ENCODE results near the gene LDLRAD3. TPM values are rescaled to one million over a fixed set of nuclear protein-coding genes. Genes with fewer than 3 reads are reported as not detected.

LDLRAD3 gene
- total and polyA plus RNA-seq, 4 donors = 2.2 to 14.3 (median 9.9) TPM

- WGBS, 2 donors = 59 to 76% methylated on average over 3 of the region's 3 CpGs
- no peak overlapping the region for H3K9ac ChIP-seq (ENCODE audit: insufficient read depth in 1 of 2, low read length in 2 of 2)
- DNase-seq (peak; percentile 59 to 91 (median 89)), ATAC-seq (ENCODE audit: insufficient read depth, low FRiP score) (no peak)
- H3K4me3 ChIP-seq = no peak overlapping the region
- peaks cover 0 to 27% (median 7%) of the 10 kb centered on the region in 5 donors for H3K4me1 ChIP-seq (ENCODE audit: control insufficient read depth in 5 of 5, insufficient read depth in 5 of 5, low read length in 5 of 5)
- no peaks in the 10 kb centered on the region for H3K27me3 ChIP-seq (ENCODE audit: control insufficient read depth in 3 of 3, insufficient read depth in 3 of 3, low read length in 2 of 3)
- no peak overlapping the region for H3K27ac ChIP-seq (ENCODE audit: low read depth in 1 of 2, low read length in 1 of 2)
- no peaks in the 10 kb centered on the region for H3K36me3 ChIP-seq (ENCODE audit: control insufficient read depth in 4 of 4, insufficient read depth in 4 of 4, low read length in 4 of 4)
- H3K9me3 ChIP-seq (ENCODE audit: control insufficient read depth in 4 of 4, insufficient read depth in 3 of 4, low read length in 3 of 4) = no peaks in the 10 kb centered on the region
- no peak for TF ChIP-seq CTCF (IDR thresholded peaks at IDR 0.05; ENCODE audit: control extremely low read depth, extremely low read depth)
Measured at GRCh38 chr11:36233204-36233603, 289.3 kb downstream of the LDLRAD3 start.

- Histone ChIP-seq H3K27me3 (ENCODE audit: control insufficient read depth in 3 of 3, insufficient read depth in 3 of 3, low read length in 2 of 3) (no peaks in the 10 kb centered on the region), H3K27ac (ENCODE audit: low read depth in 1 of 2, low read length in 1 of 2) (no peak overlapping the region), H3K36me3 (ENCODE audit: control insufficient read depth in 4 of 4, insufficient read depth in 4 of 4, low read length in 4 of 4) (no peaks in the 10 kb centered on the region), H3K9ac (ENCODE audit: insufficient read depth in 1 of 2, low read length in 2 of 2) (no peak overlapping the region), H3K4me1 (ENCODE audit: control insufficient read depth in 5 of 5, insufficient read depth in 5 of 5, low read length in 5 of 5) (peaks cover 0 to 27% (median 7%) of the 10 kb centered on the region in 5 donors), H3K4me3 (no peak overlapping the region), H3K9me3 (ENCODE audit: control insufficient read depth in 4 of 4, insufficient read depth in 3 of 4, low read length in 3 of 4) (no peaks in the 10 kb centered on the region)
- 95 to 97% methylated on average over 2 of the region's 2 CpGs for WGBS, 2 donors
- ATAC-seq (ENCODE audit: insufficient read depth, low FRiP score) = no peak
- no peak for TF ChIP-seq CTCF (IDR thresholded peaks at IDR 0.05; ENCODE audit: control extremely low read depth, extremely low read depth)
- no peak for DNase-seq
Measured at GRCh38 chr11:36234825-36235224, 291.0 kb downstream of the LDLRAD3 start.

- Histone ChIP-seq H3K9me3 (ENCODE audit: control insufficient read depth in 4 of 4, insufficient read depth in 3 of 4, low read length in 3 of 4) (no peaks in the 10 kb centered on the region), H3K36me3 (ENCODE audit: control insufficient read depth in 4 of 4, insufficient read depth in 4 of 4, low read length in 4 of 4) (no peaks in the 10 kb centered on the region), H3K4me1 (ENCODE audit: control insufficient read depth in 5 of 5, insufficient read depth in 5 of 5, low read length in 5 of 5) (peaks cover 0 to 24% (median 7%) of the 10 kb centered on the region in 5 donors), H3K9ac (ENCODE audit: insufficient read depth in 1 of 2, low read length in 2 of 2) (no peak overlapping the region), H3K27ac (ENCODE audit: low read depth in 1 of 2, low read length in 1 of 2) (no peak overlapping the region), H3K4me3 (no peak overlapping the region), H3K27me3 (ENCODE audit: control insufficient read depth in 3 of 3, insufficient read depth in 3 of 3, low read length in 2 of 3) (no peaks in the 10 kb centered on the region)
- no peak for DNase-seq
- TF ChIP-seq CTCF (IDR thresholded peaks at IDR 0.05; ENCODE audit: control extremely low read depth, extremely low read depth) = no peak
- no peak for ATAC-seq (ENCODE audit: insufficient read depth, low FRiP score)
- WGBS, 2 donors = 79 to 96% methylated on average over 3 of the region's 3 CpGs
Measured at GRCh38 chr11:36235750-36236149, 291.9 kb downstream of the LDLRAD3 start.

- ATAC-seq (ENCODE audit: insufficient read depth, low FRiP score) = no peak
- H3K36me3 ChIP-seq (ENCODE audit: control insufficient read depth in 4 of 4, insufficient read depth in 4 of 4, low read length in 4 of 4) = no peaks in the 10 kb centered on the region
- H3K9me3 ChIP-seq (ENCODE audit: control insufficient read depth in 4 of 4, insufficient read depth in 3 of 4, low read length in 3 of 4) = no peaks in the 10 kb centered on the region
- TF ChIP-seq CTCF (IDR thresholded peaks at IDR 0.05; ENCODE audit: control extremely low read depth, extremely low read depth) = no peak
- H3K4me3 ChIP-seq = no peak overlapping the region
- no peak overlapping the region for H3K27ac ChIP-seq (ENCODE audit: low read depth in 1 of 2, low read length in 1 of 2)
- H3K27me3 ChIP-seq (ENCODE audit: control insufficient read depth in 3 of 3, insufficient read depth in 3 of 3, low read length in 2 of 3) = no peaks in the 10 kb centered on the region
- peaks cover 0 to 10% (median 7%) of the 10 kb centered on the region in 5 donors for H3K4me1 ChIP-seq (ENCODE audit: control insufficient read depth in 5 of 5, insufficient read depth in 5 of 5, low read length in 5 of 5)
- DNase-seq = peak in 2 of 3 donors; percentile 53 to 79
- no peak overlapping the region for H3K9ac ChIP-seq (ENCODE audit: insufficient read depth in 1 of 2, low read length in 2 of 2)
Measured at GRCh38 chr11:36237391-36237790, 293.5 kb downstream of the LDLRAD3 start.

All from lung (tissue), 12 donors.